Measurements from ENCODE around the gene ADTRP.

Gene ADTRP

DNA sequence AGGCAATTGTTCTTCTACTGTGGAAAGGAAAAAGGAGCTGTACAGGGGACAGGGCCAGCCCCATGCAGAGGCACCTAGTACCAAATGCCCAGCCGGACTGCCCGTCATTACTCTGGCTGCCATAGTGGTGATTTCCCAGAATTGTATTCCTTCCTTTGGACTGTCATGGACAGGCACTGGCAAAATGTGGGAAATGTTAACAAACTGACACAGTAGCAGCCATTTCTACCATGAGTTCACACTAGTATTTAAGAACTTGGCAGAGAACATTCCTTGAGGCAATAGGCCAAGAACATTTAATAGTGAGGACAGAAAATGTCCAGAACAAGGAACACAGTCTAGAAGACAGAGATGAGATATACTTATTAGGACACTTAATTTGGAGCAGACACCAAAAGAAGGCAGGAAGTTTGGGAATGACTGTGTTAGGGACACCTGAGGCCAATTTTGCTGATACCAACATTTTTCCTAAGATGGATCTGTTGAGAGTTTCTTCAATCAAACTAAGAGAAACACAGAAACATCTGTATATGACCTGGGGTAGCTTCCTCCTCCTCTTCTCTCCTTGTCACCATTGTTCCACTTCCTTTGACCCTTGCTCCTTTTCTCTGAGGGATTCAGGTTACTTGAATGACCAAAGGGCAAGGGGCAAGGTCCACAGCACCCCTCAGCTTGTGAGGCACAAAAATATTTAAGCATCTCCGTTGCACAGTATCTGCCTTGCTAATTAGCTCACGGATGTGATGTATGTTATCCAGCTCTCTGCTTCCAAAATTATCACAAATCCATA lies 14.9 kb downstream of the ADTRP start:
- H3K27ac ChIP-seq = peak overlapping the region; percentile 72
- TF ChIP-seq, protein P1, sequence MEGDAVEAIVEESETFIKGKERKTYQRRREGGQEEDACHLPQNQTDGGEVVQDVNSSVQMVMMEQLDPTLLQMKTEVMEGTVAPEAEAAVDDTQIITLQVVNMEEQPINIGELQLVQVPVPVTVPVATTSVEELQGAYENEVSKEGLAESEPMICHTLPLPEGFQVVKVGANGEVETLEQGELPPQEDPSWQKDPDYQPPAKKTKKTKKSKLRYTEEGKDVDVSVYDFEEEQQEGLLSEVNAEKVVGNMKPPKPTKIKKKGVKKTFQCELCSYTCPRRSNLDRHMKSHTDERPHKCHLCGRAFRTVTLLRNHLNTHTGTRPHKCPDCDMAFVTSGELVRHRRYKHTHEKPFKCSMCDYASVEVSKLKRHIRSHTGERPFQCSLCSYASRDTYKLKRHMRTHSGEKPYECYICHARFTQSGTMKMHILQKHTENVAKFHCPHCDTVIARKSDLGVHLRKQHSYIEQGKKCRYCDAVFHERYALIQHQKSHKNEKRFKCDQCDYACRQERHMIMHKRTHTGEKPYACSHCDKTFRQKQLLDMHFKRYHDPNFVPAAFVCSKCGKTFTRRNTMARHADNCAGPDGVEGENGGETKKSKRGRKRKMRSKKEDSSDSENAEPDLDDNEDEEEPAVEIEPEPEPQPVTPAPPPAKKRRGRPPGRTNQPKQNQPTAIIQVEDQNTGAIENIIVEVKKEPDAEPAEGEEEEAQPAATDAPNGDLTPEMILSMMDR (conservative IDR thresholded peaks at IDR 0.05) = no peak
- no peak for TF ChIP-seq ZFX (IDR thresholded peaks at IDR 0.05)

GRCh38 chr6:11762794-11763459 lies 15.7 kb downstream of the ADTRP start:
- TF ChIP-seq ZFX (IDR thresholded peaks at IDR 0.05) = no peak
- TF ChIP-seq, protein P1 (conservative IDR thresholded peaks at IDR 0.05) = no peak
- H3K27ac ChIP-seq = peak overlapping the region; percentile 72

GRCh38 chr6:11761744-11762620 lies 16.6 kb downstream of the ADTRP start:
- TF ChIP-seq, protein P1 (conservative IDR thresholded peaks at IDR 0.05) = no peak
- TF ChIP-seq ZFX (IDR thresholded peaks at IDR 0.05) = no peak
- H3K27ac ChIP-seq = peak overlapping the region; percentile 29; the same call in 1 of the 2 replicates

DNA sequence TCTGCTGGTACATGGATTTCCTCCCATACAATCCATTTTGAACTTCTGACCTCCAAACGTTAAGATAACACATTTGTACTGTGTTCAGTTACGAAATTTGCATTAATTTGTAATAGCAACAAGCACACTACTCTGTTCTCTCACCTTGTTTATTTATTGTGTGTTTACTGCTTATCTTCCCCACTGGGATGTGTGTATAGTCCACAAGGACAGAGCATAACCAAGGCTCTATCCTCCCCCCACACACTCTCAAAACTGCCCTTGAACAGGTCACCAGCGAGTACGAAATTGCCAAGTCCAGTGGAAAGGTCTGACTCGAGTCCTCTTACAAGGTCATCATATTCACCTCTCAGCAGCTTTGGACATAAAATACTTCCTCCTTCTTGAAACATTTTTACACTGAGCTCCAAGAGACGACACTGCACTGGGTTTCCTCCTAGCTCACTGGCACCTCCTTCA lies 18.6 kb downstream of the ADTRP start:
- TF ChIP-seq, protein P1 (conservative IDR thresholded peaks at IDR 0.05) = no peak
- no peak for TF ChIP-seq ZFX (IDR thresholded peaks at IDR 0.05)
- peak overlapping the region; percentile 29; the same call in 1 of the 2 replicates for H3K27ac ChIP-seq

DNA sequence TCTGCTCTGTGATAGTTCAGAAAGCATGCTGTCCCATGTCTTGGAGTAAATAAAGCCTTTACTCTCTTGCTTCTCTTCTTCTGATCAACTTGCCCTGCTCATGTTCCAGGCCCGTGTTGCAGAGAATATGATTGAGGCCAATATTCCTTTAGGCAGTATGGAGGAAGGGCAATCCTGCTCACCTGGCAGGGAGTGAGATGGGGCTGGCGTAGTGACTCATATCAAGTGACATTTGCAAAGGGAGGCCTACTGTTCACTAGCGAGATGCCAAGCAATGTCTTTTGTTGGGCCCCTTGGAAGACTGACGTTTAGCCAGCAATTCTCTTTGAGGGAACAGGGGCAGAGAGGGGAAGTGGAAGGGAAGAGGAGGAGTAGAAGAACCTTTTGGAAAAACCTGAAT lies 19.7 kb downstream of the ADTRP start:
- TF ChIP-seq, protein P1 (conservative IDR thresholded peaks at IDR 0.05) = no peak
- TF ChIP-seq ZFX (IDR thresholded peaks at IDR 0.05) = no peak

GRCh38 chr6:11756726-11757125 lies 21.9 kb downstream of the ADTRP start:
- H3K27ac ChIP-seq = no peak overlapping the region
- TF ChIP-seq, protein P1 (conservative IDR thresholded peaks at IDR 0.05) = no peak
- no peak for TF ChIP-seq ZFX (IDR thresholded peaks at IDR 0.05)

More for the DNA sequence above, 19.7 kb downstream of the ADTRP start:
- no peak overlapping the region for H3K27ac ChIP-seq
